Small intestine (tissue), 7 donors: ENCODE measurements around the gene PRUNE2. TPM values are rescaled to one million over a fixed set of nuclear protein-coding genes. Genes with fewer than 3 reads are reported as not detected.
A peak's percentile ranks its signal among the peaks of the same experiment; 100 is the strongest.

Source experiments
- DNase-seq, 2 donors: peaks; one replicate each; pipeline versions ENCODE4 v3.0.0 to v3.0.0-alpha.2; 2013
- FAIRE-seq: peaks from 2 replicates; lab custom pipeline; 2012; peaks lifted over from hg19 to GRCh38; lab: Jason Lieb, UNC
- H3K27ac ChIP-seq, 3 donors: one replicate each; pipeline ENCODE4 v1.5.1; 2013; ENCODE audit warnings: low read length in 2 of 3, mild to moderate bottlenecking in 2 of 3, control low read depth in 1 of 3, inconsistent platforms in 1 of 3, low read depth in 1 of 3, moderate library complexity in 1 of 3
- H3K27me3 ChIP-seq, 3 donors: one replicate each; pipeline ENCODE4 v1.6.1; 2013; ENCODE audit warnings: low read length in 3 of 3, inconsistent platforms in 1 of 3; ENCODE audit not compliant: control insufficient read depth in 3 of 3, insufficient read depth in 3 of 3
- H3K36me3 ChIP-seq, 3 donors: one replicate each; pipeline ENCODE4 v1.6.1; 2013; ENCODE audit warnings: low read length in 3 of 3, inconsistent platforms in 1 of 3, low read depth in 1 of 3, mild to moderate bottlenecking in 1 of 3, moderate library complexity in 1 of 3; ENCODE audit not compliant: control insufficient read depth in 3 of 3, insufficient read depth in 2 of 3
- H3K4me1 ChIP-seq, 3 donors: one replicate each; pipeline ENCODE4 v1.6.1; 2013; ENCODE audit warnings: low read length in 2 of 3, inconsistent platforms in 1 of 3, low read depth in 1 of 3, mild to moderate bottlenecking in 1 of 3, moderate library complexity in 1 of 3; ENCODE audit not compliant: control insufficient read depth in 3 of 3, insufficient read depth in 2 of 3
- H3K4me3 ChIP-seq, 3 donors: one replicate each; pipeline ENCODE4 v1.5.1; 2013; ENCODE audit warnings: low read length in 3 of 3, control low read depth in 1 of 3, inconsistent platforms in 1 of 3, low read depth in 1 of 3, mild to moderate bottlenecking in 1 of 3, moderate library complexity in 1 of 3
- H3K9me3 ChIP-seq, 2 donors: one replicate each; pipeline ENCODE4 v1.6.1; 2013; ENCODE audit warnings: low read depth in 1 of 2, low read length in 1 of 2; ENCODE audit not compliant: control insufficient read depth in 2 of 2, insufficient read depth in 1 of 2
- WGBS, 3 donors: extraction: QIAGEN DNeasy Blood & Tissue Kit; methylation state at CpG; one replicate each; pipeline ENCODE4 v1.1.7; 2013; 5-methylcytosine and 5-hydroxymethylcytosine counted together
- polyA plus RNA-seq, 4 donors: library from polyadenylated mRNA; stranded (reverse) in 3 of 4; unstranded in 1 of 4; fragments of 200-250 nt in 3 of 4; fragments of 120-200 nt in 1 of 4; gene quantifications; one replicate each; pipeline versions ENCODE4 v1.2.1 to v1.2.3, GENCODE V29; 2013
- donor health status: healthy with polysubstance abuse.
- donor health status: control.
- donor health status: control.
- donor health status: Bipolar disorder and iron deficiency.
- donor health status: healthy.

The PRUNE2 gene
- polyA plus RNA-seq, 4 donors = 1.1 to 62.1 (median 7.5) TPM

GRCh38 chr9:76703270-76703669, 202.6 kb downstream of the PRUNE2 start:
- WGBS, 3 donors = 52 to 77% (median 74%) methylated on average over 7 of the region's 7 CpGs
- peaks cover 0 to 7% (median 0%) of the 10 kb centered on the region in 3 donors for H3K4me1 ChIP-seq
- DNase-seq (no peak), FAIRE-seq (no peak)
- no peak overlapping the region for H3K27ac ChIP-seq
- no peaks in the 10 kb centered on the region for H3K36me3 ChIP-seq
- H3K4me3 ChIP-seq = no peak overlapping the region
- peaks cover 0 to 5% (median 4%) of the 10 kb centered on the region in 3 donors for H3K27me3 ChIP-seq
- H3K9me3 ChIP-seq = no peaks in the 10 kb centered on the region

GRCh38 chr9:76701441-76702039, 204.4 kb downstream of the PRUNE2 start:
- no peaks in the 10 kb centered on the region for H3K9me3 ChIP-seq
- WGBS, 3 donors = 62 to 73% (median 70%) methylated on average over 3 of the region's 3 CpGs

GRCh38 chr9:76700916-76701315, 205.0 kb downstream of the PRUNE2 start:
- Histone ChIP-seq H3K27ac (no peak overlapping the region), H3K36me3 (no peaks in the 10 kb centered on the region), H3K4me3 (no peak overlapping the region), H3K9me3 (no peaks in the 10 kb centered on the region), H3K27me3 (no peaks in the 10 kb centered on the region), H3K4me1 (peaks cover 0 to 7% (median 0%) of the 10 kb centered on the region in 3 donors)
- DNase-seq = no peak
- WGBS, 3 donors = 86 to 87% (median 86%) methylated on average over 4 of the region's 4 CpGs
- no peak for FAIRE-seq

More at GRCh38 chr9:76701441-76702039, 204.4 kb downstream of the PRUNE2 start:
- Histone ChIP-seq H3K36me3 (no peaks in the 10 kb centered on the region), H3K27me3 (no peaks in the 10 kb centered on the region), H3K27ac (no peak overlapping the region), H3K4me1 (peaks cover 0 to 7% (median 0%) of the 10 kb centered on the region in 3 donors), H3K4me3 (no peak overlapping the region)
- DNase-seq (no peak), FAIRE-seq (no peak)

- H3K27ac ChIP-seq = no peak overlapping the region
- no peaks in the 10 kb centered on the region for H3K9me3 ChIP-seq
- FAIRE-seq (no peak), DNase-seq (no peak)
- H3K36me3 ChIP-seq = no peaks in the 10 kb centered on the region
- H3K4me3 ChIP-seq = no peak overlapping the region
- H3K27me3 ChIP-seq = no peaks in the 10 kb centered on the region
- peaks cover 0 to 7% (median 0%) of the 10 kb centered on the region in 3 donors for H3K4me1 ChIP-seq
Observed at GRCh38 chr9:76699971-76700370, 205.9 kb downstream of the PRUNE2 start.

- no peak for FAIRE-seq
Observed at GRCh38 chr9:76697554-76697953, 208.4 kb downstream of the PRUNE2 start.

GRCh38 chr9:76697081-76697480, 208.8 kb downstream of the PRUNE2 start:
- H3K27me3 ChIP-seq = no peaks in the 10 kb centered on the region
- peaks cover 0 to 8% (median 0%) of the 10 kb centered on the region in 3 donors for H3K4me1 ChIP-seq
- no peaks in the 10 kb centered on the region for H3K9me3 ChIP-seq
- H3K36me3 ChIP-seq = no peaks in the 10 kb centered on the region
- FAIRE-seq = no peak
- 62 to 73% (median 69%) methylated on average over 5 of the region's 5 CpGs for WGBS, 3 donors
- no peak overlapping the region for H3K4me3 ChIP-seq
- no peak for DNase-seq
- H3K27ac ChIP-seq = no peak overlapping the region

More at GRCh38 chr9:76697554-76697953, 208.4 kb downstream of the PRUNE2 start:
- H3K27me3 ChIP-seq = no peaks in the 10 kb centered on the region
- H3K9me3 ChIP-seq = no peaks in the 10 kb centered on the region
- 61 to 85% (median 80%) methylated on average over 2 of the region's 2 CpGs for WGBS, 3 donors
- H3K36me3 ChIP-seq = no peaks in the 10 kb centered on the region
- no peak overlapping the region for H3K27ac ChIP-seq
- no peak for DNase-seq
- peaks cover 0 to 7% (median 0%) of the 10 kb centered on the region in 3 donors for H3K4me1 ChIP-seq
- no peak overlapping the region for H3K4me3 ChIP-seq

- 69 to 88% (median 78%) methylated on average over 5 of the region's 5 CpGs for WGBS, 3 donors
Observed at GRCh38 chr9:76693912-76694311, 212.0 kb downstream of the PRUNE2 start.

GRCh38 chr9:76692458-76693129, 213.3 kb downstream of the PRUNE2 start:
- Histone ChIP-seq H3K9me3 (no peaks in the 10 kb centered on the region), H3K4me1 (peaks cover 4 to 43% (median 5%) of the 10 kb centered on the region in 3 donors), H3K36me3 (no peaks in the 10 kb centered on the region), H3K4me3 (no peak overlapping the region), H3K27me3 (no peaks in the 10 kb centered on the region), H3K27ac (peak overlapping the region in 1 of 3 donors; percentile 44)
- FAIRE-seq (no peak), DNase-seq (peak; percentile 80 to 82)
- 15 to 55% (median 43%) methylated on average over 9 of the region's 9 CpGs for WGBS, 3 donors

More at GRCh38 chr9:76693912-76694311, 212.0 kb downstream of the PRUNE2 start:
- no peaks in the 10 kb centered on the region for H3K36me3 ChIP-seq
- FAIRE-seq (no peak), DNase-seq (no peak)
- peaks cover 3 to 30% (median 4%) of the 10 kb centered on the region in 3 donors for H3K4me1 ChIP-seq
- no peak overlapping the region for H3K27ac ChIP-seq
- no peaks in the 10 kb centered on the region for H3K9me3 ChIP-seq
- H3K27me3 ChIP-seq = no peaks in the 10 kb centered on the region
- H3K4me3 ChIP-seq = no peak overlapping the region
